Epithelial cell of proximal tubule (primary cell): Measurements from ENCODE around the gene SERPING1. TPM values are rescaled to one million over a fixed set of nuclear protein-coding genes. Genes with fewer than 3 reads are reported as not detected.

Source experiments
- DNase-seq: peaks from one replicate; pipeline ENCODE4 v3.0.0-alpha.2; 2011; ENCODE audit warnings: low read depth
- H3K4me3 ChIP-seq: 2 replicates; pipeline ENCODE4 v1.5.1; 2011; ENCODE audit warnings: low read depth, mild to moderate bottlenecking, low read length
- total RNA-seq: library from RNA; depleted of rRNA; stranded (reverse); fragments of >200 nt; gene quantifications from 2 replicates; pipeline ENCODE4 v1.2.3, GENCODE V29; 2015
- TF ChIP-seq, protein P1 (sequence below): conservative IDR thresholded peaks from 2 replicates; pipeline ENCODE4 v1.5.1; 2012; ENCODE audit warnings: low read depth, mild to moderate bottlenecking, low read length

SERPING1 gene
- total RNA-seq, 1 donor from 2014 or later: 49.8 TPM

DNA sequence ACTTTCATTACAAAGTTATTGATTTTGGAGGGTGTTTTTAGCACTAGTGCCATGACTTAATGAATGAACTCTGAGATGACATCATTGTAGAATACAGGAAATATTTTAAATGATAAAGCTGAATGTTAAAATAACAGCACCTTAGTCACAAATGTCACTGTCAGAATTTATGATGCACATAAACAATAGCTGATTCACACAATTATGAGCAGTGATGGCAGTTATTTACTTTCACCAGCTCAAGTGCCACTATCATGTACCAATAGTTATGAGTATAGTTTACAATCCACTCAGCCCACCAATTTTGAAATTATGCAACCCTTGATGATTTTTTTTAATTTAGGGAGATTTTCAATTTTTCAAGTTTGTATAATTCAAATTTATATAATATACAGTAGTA lies 23.0 kb downstream of the SERPING1 start:
- TF ChIP-seq, protein P1, sequence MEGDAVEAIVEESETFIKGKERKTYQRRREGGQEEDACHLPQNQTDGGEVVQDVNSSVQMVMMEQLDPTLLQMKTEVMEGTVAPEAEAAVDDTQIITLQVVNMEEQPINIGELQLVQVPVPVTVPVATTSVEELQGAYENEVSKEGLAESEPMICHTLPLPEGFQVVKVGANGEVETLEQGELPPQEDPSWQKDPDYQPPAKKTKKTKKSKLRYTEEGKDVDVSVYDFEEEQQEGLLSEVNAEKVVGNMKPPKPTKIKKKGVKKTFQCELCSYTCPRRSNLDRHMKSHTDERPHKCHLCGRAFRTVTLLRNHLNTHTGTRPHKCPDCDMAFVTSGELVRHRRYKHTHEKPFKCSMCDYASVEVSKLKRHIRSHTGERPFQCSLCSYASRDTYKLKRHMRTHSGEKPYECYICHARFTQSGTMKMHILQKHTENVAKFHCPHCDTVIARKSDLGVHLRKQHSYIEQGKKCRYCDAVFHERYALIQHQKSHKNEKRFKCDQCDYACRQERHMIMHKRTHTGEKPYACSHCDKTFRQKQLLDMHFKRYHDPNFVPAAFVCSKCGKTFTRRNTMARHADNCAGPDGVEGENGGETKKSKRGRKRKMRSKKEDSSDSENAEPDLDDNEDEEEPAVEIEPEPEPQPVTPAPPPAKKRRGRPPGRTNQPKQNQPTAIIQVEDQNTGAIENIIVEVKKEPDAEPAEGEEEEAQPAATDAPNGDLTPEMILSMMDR: no peak
- H3K4me3 ChIP-seq: no peak overlapping the region
- DNase-seq: no peak

DNA sequence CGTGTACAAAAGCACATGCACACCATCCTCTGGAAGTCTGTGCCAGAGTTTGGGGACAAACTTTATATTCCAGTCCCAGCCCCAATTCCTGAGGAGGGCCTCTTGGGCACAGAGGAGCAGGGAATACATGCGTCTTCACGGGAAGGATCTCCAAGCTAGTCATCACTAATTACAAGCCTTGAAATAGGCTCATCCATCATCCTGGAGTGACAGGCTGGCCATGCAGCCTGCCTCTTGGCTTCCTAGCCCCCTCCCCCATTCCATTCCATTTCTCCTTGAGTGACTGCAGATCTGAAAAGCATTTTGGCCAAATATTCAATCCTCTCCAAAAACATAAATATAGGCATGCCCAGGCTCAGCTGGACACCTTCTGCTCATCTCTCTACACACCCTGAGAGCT lies 24.8 kb downstream of the SERPING1 start:
- no peak for DNase-seq
- TF ChIP-seq, protein P1: no peak
- H3K4me3 ChIP-seq: no peak overlapping the region

DNA sequence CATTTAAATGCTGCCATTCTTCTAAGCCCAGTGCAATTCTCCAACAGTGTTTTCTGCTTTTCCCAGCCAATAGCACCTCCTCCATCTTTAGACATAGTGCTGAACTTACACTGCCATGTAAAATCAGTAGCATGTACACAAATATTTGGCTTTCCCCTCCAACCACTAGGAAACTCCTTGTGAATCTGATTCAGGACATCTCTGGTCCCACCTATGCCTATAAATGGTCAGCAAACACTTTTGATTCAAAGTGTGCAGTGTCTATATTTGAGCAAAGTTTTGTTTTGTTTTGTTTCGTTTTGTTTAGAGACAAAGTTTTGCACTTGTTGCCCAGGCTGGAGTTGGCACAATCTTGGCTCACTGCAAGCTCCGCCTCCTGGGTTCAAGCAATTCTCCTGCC lies 27.4 kb downstream of the SERPING1 start:
- TF ChIP-seq, protein P1: no peak
- no peak for DNase-seq
- no peak overlapping the region for H3K4me3 ChIP-seq

DNA sequence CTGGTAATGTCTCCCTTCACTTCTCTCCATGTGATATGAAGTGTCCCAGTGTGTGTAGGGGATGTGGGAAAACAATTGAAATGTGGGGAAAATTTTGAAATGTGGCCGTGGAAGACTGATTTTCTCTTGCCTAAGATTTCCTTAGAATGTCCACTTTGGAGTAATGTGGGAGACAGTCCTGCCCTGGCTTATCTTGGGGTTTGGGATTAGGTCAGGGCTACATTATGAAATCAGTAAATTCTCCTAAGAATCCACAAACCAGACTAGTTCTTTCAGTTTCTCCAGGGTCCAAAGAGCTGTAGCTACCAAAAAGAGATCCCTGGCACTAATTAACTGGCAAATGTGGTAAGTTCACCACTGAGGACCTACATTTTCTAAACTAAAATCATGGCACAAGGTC lies 29.4 kb downstream of the SERPING1 start:
- TF ChIP-seq, protein P1: no peak
- no peak for DNase-seq
- H3K4me3 ChIP-seq: no peak overlapping the region

DNA sequence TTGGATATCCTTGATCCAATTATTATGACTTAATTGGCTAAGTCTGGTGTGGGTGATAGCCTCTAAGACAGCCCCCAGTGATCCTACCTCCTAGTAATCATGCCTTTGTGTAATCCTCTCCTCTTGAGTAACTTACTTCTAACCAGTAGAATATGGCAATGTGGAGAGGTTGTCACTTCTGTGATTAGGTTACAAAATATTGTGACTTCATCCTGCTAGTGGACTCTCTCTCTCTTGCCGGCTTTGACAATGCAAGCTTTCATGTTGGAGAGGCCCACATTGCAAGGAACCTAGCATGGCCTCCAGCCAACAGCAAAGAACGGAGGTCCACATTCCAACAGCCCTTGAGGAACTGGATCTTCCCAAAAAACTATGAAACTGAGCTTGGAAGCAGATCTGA lies 32.7 kb downstream of the SERPING1 start:
- TF ChIP-seq, protein P1: no peak
- DNase-seq: no peak

DNA sequence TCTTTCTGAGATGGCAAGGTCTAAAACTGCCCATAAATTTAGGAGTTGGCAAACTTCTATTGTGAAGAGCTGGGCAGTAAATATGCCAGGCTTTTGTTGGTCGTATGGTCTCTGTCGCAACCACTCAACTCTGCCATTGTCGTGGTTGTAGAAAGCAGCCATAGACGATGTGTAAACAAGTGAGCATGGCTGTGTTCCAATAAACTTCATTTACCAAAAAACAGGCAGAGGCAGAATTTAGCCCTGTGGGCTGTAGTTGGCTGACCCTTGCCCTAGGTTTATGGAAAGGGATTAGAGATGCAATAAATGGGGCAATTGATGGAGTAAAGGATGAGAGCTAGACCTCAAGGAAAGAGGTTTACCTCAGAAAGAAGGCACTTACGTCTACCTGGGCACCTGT lies 34.6 kb downstream of the SERPING1 start:
- TF ChIP-seq, protein P1: no peak
- H3K4me3 ChIP-seq: no peak overlapping the region
- DNase-seq: no peak

More for the DNA sequence above, 32.7 kb downstream of the SERPING1 start:
- no peak overlapping the region for H3K4me3 ChIP-seq

DNA sequence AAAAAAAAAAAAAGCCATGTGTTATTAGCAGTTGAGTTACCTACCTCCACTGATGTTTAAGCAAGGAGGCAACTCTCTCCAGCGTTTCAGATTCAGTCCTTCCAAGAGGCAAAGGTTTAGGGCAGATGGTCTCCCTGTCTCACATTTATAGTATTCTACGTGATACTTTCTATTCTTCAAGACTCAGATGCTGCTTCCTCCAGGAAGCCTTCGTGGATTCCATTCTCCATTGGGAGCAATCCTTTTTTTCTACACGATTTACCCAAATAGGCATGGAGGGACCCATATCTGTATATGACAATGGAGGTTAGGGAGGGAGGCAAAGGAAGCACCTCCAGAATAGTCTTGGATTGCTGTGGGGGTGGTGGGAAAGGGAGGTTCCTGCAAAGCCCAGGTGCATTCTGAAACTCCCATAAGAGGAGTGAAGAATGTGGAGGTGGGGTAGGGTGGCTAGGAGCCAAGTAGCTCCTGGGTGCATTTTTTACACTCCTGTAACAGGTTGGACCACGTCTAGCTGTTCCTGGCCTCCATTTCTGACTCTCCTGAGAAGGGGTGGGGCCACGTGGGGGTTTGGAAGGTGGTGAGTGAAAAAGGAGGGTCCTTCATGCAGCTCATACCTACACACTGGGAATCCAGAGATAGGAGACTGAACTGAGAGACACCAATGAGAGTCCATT lies 36.0 kb downstream of the SERPING1 start:
- H3K4me3 ChIP-seq: no peak overlapping the region
- DNase-seq: no peak
- TF ChIP-seq, protein P1: no peak
